Measurements from ENCODE around the gene STKLD1. TPM values are rescaled to one million over a fixed set of nuclear protein-coding genes. Genes with fewer than 3 reads are reported as not detected.

STKLD1 gene
- total RNA-seq, 1 donor = 2.6 TPM

DNA sequence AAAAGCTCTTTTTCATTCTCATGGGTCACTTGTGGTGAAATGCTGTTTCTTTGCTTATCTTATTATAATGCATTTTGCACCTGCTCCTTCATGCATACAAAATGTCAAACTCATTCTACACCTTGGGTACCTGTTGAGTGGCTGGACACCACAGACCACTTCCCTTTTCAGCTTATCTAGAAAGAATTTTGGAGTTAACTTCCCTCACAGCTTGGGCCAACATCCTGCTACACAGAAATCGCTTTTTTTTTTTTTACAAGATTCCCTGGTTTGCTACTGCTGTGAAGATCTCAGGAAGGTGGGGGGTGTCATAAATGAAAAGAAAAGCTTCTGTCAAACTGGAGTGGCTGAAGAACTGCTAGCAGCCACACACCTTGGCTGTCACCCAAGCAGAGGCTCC, 39.0 kb downstream of the STKLD1 start:
- H3K4me3 ChIP-seq (ENCODE audit: low read depth, low read length) = no peak overlapping the region
- TF ChIP-seq, protein P1, sequence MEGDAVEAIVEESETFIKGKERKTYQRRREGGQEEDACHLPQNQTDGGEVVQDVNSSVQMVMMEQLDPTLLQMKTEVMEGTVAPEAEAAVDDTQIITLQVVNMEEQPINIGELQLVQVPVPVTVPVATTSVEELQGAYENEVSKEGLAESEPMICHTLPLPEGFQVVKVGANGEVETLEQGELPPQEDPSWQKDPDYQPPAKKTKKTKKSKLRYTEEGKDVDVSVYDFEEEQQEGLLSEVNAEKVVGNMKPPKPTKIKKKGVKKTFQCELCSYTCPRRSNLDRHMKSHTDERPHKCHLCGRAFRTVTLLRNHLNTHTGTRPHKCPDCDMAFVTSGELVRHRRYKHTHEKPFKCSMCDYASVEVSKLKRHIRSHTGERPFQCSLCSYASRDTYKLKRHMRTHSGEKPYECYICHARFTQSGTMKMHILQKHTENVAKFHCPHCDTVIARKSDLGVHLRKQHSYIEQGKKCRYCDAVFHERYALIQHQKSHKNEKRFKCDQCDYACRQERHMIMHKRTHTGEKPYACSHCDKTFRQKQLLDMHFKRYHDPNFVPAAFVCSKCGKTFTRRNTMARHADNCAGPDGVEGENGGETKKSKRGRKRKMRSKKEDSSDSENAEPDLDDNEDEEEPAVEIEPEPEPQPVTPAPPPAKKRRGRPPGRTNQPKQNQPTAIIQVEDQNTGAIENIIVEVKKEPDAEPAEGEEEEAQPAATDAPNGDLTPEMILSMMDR (IDR thresholded peaks at IDR 0.05; ENCODE audit: insufficient read depth, low read depth, low read length) = no peak
- no peak for DNase-seq (ENCODE audit: low read depth)

DNA sequence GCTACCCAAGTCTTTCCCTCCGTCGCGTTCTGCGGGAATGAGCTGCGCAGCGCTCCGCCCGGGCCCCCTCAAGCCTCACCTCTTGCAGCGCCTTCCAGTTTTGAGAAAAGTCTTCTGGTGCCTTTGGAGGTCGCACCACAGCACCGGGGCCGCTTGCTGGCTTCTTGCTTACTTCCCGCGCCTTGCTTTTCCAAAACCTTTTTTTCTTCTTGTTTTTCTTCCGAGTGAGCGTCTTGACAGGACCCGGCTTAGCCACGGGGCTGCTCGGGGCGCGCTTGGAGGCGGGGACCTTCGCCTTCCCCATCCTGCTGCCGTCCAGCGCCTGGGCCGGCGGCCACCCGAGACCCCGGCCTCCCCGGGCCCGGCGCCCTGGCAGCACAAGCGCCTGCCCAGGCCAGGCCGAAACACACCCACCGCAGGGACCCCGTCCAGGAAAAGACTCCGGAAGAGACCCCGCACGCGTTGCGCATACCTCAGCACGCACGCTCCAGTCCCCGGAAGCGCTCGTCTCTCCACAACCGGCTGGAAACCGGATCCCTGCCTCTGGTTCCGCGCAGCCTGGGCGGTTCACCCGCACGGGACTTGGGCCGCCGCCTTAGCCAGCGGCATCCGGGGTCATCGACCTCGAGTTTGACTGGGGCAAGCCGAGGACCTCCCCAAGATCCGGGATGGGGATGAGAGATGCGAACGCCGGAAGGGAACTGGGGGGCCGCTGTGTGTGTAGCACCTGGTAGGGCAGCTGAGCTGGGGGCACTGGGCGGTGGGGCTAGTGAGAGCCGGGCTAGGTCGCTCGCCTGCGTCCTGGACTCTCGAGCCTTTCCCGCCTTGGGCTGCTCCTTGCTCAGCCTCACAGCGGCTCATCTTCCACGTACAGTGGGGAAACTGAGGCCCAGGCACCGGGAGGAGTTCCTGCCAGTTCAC, 41.6 kb downstream of the STKLD1 start, which contains the start of gene REXO4:
Gene REXO4 (minus strand): TSS at position 470 of the 921 bp plus-strand sequence. CDS start 166 bp downstream, at position 304.
- H3K4me3 ChIP-seq (ENCODE audit: low read depth, low read length) = peak within 1 kb of the TSS; percentile 88
- peak; percentile 88 for DNase-seq (ENCODE audit: low read depth)
- TF ChIP-seq, protein P1 (IDR thresholded peaks at IDR 0.05; ENCODE audit: insufficient read depth, low read depth, low read length) = no peak

DNA sequence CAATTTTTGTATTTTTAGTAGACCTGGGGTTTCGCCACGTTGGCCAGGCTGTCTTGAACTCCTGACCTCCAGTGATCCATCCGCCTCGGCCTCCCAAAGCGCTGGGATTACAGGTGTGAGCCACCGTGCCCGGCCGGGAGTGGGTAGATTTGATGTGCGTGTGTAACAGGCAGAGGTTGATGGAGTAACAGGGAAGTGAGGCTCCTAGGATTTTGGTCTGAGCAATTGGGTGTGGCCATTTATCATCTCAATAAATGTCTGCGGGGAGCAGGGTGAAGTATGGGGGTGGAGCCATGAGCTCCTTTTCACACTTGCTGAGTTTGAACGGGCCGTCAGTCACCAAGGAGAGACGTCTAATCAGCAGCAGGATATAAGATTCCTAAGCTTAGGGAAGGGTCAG, 42.8 kb downstream of the STKLD1 start:
- TF ChIP-seq, protein P1 (IDR thresholded peaks at IDR 0.05; ENCODE audit: insufficient read depth, low read depth, low read length) = no peak
- H3K4me3 ChIP-seq (ENCODE audit: low read depth, low read length) = no peak overlapping the region
- DNase-seq (ENCODE audit: low read depth) = no peak

DNA sequence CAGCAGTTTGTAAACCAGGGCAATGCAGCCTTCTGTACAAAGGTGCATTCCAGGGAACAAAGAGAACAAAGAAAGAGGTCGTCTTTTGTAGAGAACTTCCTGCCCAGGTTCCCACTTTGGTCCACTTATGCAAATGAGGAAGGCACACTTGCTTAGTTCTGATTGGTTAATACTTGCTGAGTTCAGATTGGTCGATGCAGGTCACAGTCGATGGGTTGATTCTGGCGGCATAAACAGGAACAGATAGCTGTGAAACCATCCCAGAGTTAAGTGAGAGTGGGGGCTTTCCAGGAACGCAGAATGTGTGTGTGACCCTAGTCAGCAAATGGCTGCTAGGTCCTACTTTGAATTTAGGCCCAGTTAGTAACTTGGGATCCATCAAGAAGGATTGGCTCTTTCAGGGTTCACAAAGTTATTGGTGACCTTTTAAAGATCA, 44.2 kb downstream of the STKLD1 start:
- TF ChIP-seq, protein P1 (IDR thresholded peaks at IDR 0.05; ENCODE audit: insufficient read depth, low read depth, low read length) = no peak
- no peak for DNase-seq (ENCODE audit: low read depth)

DNA sequence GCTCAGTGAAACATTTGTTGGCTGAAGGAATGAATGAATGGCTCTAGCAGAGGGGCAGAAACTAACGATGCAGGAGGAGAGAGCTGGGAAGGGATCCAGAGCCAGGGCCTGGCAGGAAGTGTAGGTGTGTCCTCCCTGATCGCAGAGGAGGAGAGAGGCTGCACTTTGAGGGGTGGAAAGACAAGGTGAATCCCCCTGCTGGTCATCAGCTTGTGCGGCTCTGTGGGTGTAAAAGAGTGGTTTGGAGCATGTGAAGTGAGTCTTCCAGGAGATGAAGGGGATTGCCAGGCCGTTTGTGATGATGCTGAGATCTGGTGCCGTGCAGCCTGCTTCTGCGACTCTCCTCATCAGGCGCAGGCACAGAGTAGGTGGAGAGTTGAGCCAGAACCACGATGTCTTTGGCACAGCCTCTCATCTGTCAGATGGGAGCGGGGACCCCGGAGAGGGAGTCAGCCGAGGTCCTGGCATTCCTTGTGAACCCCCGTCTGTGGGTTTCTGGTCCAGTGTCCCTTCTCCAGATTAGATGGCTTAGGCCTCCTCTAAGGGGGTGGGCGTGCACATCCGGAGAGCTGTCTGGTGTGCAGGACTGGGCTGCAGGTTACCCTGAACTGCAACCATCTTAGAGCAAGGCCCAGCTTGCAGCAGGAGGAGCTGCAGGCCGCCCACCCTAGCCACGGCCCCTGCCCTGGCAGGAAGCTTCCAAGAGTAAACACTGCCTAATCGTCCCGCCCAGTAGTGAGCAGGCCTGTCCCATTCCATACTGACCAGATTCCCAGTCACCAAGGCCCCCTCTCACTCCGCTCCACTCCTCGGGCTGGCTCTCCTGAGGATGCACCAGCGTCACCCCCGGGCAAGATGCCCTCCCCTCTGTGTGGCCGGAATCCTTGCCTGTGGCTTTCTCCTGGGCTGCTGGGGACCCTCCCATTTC, 45.7 kb downstream of the STKLD1 start, which contains the start of gene ADAMTS13:
Gene ADAMTS13 (plus strand): TSS at position 753 of the 928 bp plus-strand sequence. CDS start 77 bp downstream, at position 830.
- H3K4me3 ChIP-seq (ENCODE audit: low read depth, low read length) = peak within 1 kb of the TSS; percentile 3
- peak; percentile 49 for DNase-seq (ENCODE audit: low read depth)
- TF ChIP-seq, protein P1 (IDR thresholded peaks at IDR 0.05; ENCODE audit: insufficient read depth, low read depth, low read length) = no peak

More for the DNA sequence above, 44.2 kb downstream of the STKLD1 start:
- H3K4me3 ChIP-seq (ENCODE audit: low read depth, low read length) = no peak overlapping the region

DNA sequence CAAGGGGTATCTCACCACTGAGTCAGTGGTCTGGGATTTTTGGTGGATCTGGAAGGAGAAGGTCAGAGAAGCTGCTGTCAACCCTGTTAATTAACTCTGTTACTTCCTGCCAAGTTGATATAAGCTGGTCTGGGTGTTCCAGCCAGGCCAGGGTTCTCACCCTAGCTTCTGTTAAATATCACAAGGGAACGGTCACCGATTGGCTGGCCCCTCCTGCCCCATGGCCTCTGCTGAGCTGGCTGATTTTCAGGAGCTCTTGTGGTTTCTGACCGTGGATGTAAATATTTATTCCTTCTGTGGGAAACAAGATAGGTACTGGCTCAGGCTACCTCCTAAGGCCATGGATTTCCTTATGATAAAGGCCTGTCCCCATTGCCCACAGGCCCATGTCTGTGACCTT, 47.0 kb downstream of the STKLD1 start:
- DNase-seq (ENCODE audit: low read depth) = peak; percentile 98
- no peak overlapping the region for H3K4me3 ChIP-seq (ENCODE audit: low read depth, low read length)
- TF ChIP-seq, protein P1 (IDR thresholded peaks at IDR 0.05; ENCODE audit: insufficient read depth, low read depth, low read length) = no peak

All from fibroblast of villous mesenchyme (primary cell).